Left ventricle myocardium inferior (tissue), 1 donor: ENCODE data around the gene ASIC2. TPM values are rescaled to one million over a fixed set of nuclear protein-coding genes. Genes with fewer than 3 reads are reported as not detected.

Experiments used
- DNase-seq: peaks from one replicate; pipeline ENCODE4 v3.0.0-alpha.2; 2020
- H3K27ac ChIP-seq: fragments of 200-600 bp; replicated peaks from 2 replicates; pipeline ENCODE4 v1.8.0; 2021
- H3K27me3 ChIP-seq: fragments of 200-600 bp; 2 replicates; pipeline ENCODE4 v1.8.0; 2021; ENCODE audit warnings: low read depth
- H3K36me3 ChIP-seq: fragments of 200-600 bp; 2 replicates; pipeline ENCODE4 v1.8.0; 2021
- H3K4me1 ChIP-seq: fragments of 200-600 bp; 2 replicates; pipeline ENCODE4 v1.8.0; 2021
- H3K4me3 ChIP-seq: fragments of 200-600 bp; 2 replicates; pipeline ENCODE4 v1.8.0; 2021; ENCODE audit warnings: mild to moderate bottlenecking, moderate library complexity
- H3K9me3 ChIP-seq: fragments of 200-600 bp; replicated peaks from 2 replicates; pipeline ENCODE4 v1.8.0; 2021
- CTCF ChIP-seq: fragments of 200-600 bp; IDR thresholded peaks from 2 replicates; pipeline ENCODE4 v1.8.0; 2021; ENCODE audit warnings: antibody characterized with exemption, mild to moderate bottlenecking, borderline replicate concordance
- intact Hi-C: fragments of 100-400 bp; cut with micrococcal nuclease; formaldehyde crosslinking; loops from one replicate; pipeline ENCODE4 v1.11.0; 2022
- total RNA-seq: library from RNA; stranded (reverse); fragmentation: NEBNext Ultra II Directional; extraction: Animal tissue kit (Norgen Biotek cat#: 25700); gene quantifications from one replicate; pipeline ENCODE4 v1.2.1, GENCODE V29; 2021
- donor health status: DM: no; HTN: yes; CAD: no; lungs with severe emphysema.

ASIC2 gene
- total RNA-seq, 1 donor from 2014 or later: not detected

DNA sequence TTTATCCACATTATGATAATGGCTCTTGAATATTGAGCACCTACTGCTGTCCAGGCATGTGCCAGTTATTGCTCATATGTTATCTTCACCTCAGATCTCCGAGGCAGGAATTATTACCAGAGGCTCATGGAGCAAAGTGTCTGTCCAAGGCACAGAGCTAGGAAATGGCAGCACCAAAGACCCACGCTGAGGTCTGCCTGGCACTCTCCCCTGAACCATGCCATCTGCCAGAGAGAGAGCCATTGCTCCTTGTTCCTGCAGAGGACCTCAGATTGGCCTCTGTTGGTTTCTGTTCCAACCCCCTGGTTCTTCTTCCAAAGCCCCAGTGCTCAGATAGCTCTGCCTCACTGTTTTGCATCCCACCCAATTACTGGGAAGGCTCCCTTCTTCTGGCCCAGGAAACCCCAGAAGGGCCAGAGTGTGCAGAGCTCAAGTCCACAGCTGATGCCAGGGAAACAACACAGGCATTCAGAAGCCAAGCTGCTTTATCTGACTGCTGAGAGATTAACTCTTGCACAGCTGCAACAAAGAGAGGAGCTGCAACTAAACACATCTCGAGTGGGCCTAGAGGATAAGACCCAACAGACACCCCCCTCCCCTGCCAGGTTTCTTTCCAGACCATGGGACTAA, 5.9 kb downstream of the ASIC2 start:
- no peak for DNase-seq
- Histone ChIP-seq H3K36me3 (no peaks in the 10 kb centered on the region), H3K4me3 (no peak overlapping the region), H3K9me3 (no peaks in the 10 kb centered on the region), H3K27me3 (peaks cover 72% of the 10 kb centered on the region), H3K27ac (no peak overlapping the region), H3K4me1 (peaks cover 8% of the 10 kb centered on the region)
- intact Hi-C loops: no loop called here
- no peak for TF ChIP-seq CTCF

GRCh38 chr17:33285413-33285812, 7.7 kb downstream of the ASIC2 start:
- Histone ChIP-seq H3K4me3 (no peak overlapping the region), H3K27ac (no peak overlapping the region), H3K27me3 (peaks cover 62% of the 10 kb centered on the region), H3K4me1 (no peaks in the 10 kb centered on the region), H3K9me3 (no peaks in the 10 kb centered on the region), H3K36me3 (no peaks in the 10 kb centered on the region)
- no peak for DNase-seq
- intact Hi-C loops: no loop called here
- TF ChIP-seq CTCF: no peak

- no peak for TF ChIP-seq CTCF
- Histone ChIP-seq H3K27me3 (peaks cover 60% of the 10 kb centered on the region), H3K4me3 (no peak overlapping the region), H3K4me1 (no peaks in the 10 kb centered on the region), H3K9me3 (no peaks in the 10 kb centered on the region), H3K36me3 (no peaks in the 10 kb centered on the region), H3K27ac (no peak overlapping the region)
- no peak for DNase-seq
- intact Hi-C loops: no loop called here
Measured at GRCh38 chr17:33284022-33284421, 9.1 kb downstream of the ASIC2 start.

DNA sequence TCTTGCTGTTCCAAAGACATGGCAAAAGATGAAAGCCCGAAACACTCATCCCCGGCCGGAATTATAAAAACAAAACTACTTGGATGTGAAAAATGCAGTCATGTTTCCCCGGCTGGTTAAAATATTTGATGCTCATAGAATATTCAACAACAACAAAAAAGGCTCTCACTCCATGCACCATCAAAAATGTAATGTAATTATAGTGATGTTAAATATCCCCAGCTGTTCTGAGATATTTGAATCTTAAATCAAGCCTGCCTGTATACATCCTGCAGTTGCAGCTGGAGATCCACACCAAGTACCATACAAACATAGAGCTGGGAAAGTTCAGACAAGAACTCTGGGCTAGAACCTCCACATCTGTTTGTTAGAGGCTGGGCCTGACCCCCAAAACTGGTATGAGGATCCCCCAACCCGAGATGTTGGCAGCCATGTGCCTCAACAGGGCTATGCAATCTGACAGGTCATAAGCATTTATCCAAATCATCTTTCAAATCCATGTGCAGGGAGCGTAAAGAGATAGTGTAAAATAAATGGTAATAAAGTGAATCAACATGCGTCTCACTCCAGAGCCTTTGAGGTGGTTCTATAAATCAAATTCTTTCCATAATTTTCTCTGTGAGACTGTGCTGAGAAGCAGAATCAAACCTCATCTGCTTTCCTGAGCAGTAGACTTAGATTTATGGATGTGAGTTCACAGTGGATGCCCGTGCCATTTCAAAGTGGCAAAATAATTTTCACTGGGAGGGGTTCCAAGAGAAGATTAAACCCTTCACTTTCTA, 12.7 kb downstream of the ASIC2 start:
- no peak for DNase-seq
- intact Hi-C loops: no loop called here
- H3K27me3 ChIP-seq: peaks cover 62% of the 10 kb centered on the region
- H3K36me3 ChIP-seq: no peaks in the 10 kb centered on the region
- no peaks in the 10 kb centered on the region for H3K9me3 ChIP-seq
- no peaks in the 10 kb centered on the region for H3K4me1 ChIP-seq
- TF ChIP-seq CTCF: no peak
- no peak overlapping the region for H3K27ac ChIP-seq
- H3K4me3 ChIP-seq: no peak overlapping the region

DNA sequence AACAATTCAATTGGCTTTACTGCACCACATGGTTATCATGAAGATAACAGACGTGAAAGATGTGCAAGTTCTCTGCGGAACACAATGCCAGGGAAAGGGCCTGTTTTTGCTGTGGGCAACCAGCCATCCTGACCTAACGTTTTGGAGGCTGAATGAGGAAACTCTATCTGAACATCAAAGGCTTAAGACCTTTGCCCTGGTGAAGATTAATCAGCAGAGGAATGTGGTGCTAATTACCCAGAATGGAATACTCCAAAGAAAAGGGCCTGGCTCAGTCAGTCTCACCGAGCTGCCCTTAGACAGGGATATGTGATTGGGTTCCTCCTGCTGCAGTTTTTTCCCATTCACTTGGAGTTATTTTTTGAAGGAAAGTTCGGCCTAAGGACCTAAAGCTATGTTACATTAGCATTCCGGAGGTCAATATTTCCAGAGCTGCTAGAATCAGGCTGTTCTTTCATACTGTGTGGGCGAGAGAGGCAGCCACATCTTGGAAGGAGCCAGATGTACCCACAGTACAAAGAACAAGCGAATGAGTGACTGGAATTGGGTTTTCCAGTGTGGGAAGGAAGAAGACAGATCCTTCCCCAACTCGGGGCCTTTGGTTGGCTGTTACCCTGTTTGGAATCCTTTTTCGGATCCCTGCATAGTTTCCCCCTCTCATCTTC, 15.5 kb downstream of the ASIC2 start:
- H3K36me3 ChIP-seq: no peaks in the 10 kb centered on the region
- H3K4me1 ChIP-seq: no peaks in the 10 kb centered on the region
- TF ChIP-seq CTCF: no peak
- no peak overlapping the region for H3K27ac ChIP-seq
- H3K27me3 ChIP-seq: peaks cover 85% of the 10 kb centered on the region
- intact Hi-C loops: no loop called here
- H3K4me3 ChIP-seq: no peak overlapping the region
- H3K9me3 ChIP-seq: no peaks in the 10 kb centered on the region
- no peak for DNase-seq
